Thymus (tissue), 11 donors: ENCODE data around the gene MRPL19. TPM values are rescaled to one million over a fixed set of nuclear protein-coding genes. Genes with fewer than 3 reads are reported as not detected.
"Not testable (repeated sequence)": the region's sequence is repeated elsewhere in the genome, so short reads cannot be mapped to it uniquely, and the experiment has no call there.

Source experiments
- DNase-seq, 9 donors: peaks; one replicate each; pipeline ENCODE4 v3.0.0-alpha.2; 2013; ENCODE audit warnings: low spot score in 9 of 9, low read depth in 6 of 9, missing footprints in 1 of 9
- H3K27ac ChIP-seq, 2 donors: one replicate each; pipeline ENCODE4 v1.5.1; 2013; ENCODE audit warnings: control low read depth in 1 of 2, low read depth in 1 of 2, low read length in 1 of 2, mild to moderate bottlenecking in 1 of 2, moderate library complexity in 1 of 2
- H3K27me3 ChIP-seq, 2 donors: one replicate each; pipeline ENCODE4 v1.5.1; 2013; ENCODE audit warnings: low read length in 1 of 2; ENCODE audit not compliant: control insufficient read depth in 2 of 2, insufficient read depth in 1 of 2
- H3K36me3 ChIP-seq, 2 donors: one replicate each; pipeline ENCODE4 v1.5.1; 2013; ENCODE audit warnings: low read length in 1 of 2, mild to moderate bottlenecking in 1 of 2, moderate library complexity in 1 of 2; ENCODE audit not compliant: control insufficient read depth in 2 of 2, insufficient read depth in 2 of 2
- H3K4me1 ChIP-seq, 2 donors: one replicate each; pipeline ENCODE4 v1.5.1; 2013; ENCODE audit warnings: low read length in 2 of 2; ENCODE audit not compliant: control insufficient read depth in 2 of 2, insufficient read depth in 2 of 2
- H3K4me3 ChIP-seq, 2 donors: one replicate each; pipeline ENCODE4 v1.5.1; 2013; ENCODE audit warnings: low read length in 2 of 2, control low read depth in 1 of 2, mild to moderate bottlenecking in 1 of 2
- H3K9me3 ChIP-seq, 2 donors: one replicate each; pipeline ENCODE4 v1.5.1; 2013; ENCODE audit warnings: low read length in 1 of 2, mild to moderate bottlenecking in 1 of 2; ENCODE audit not compliant: control insufficient read depth in 2 of 2, insufficient read depth in 1 of 2
- WGBS: extraction: QIAGEN DNeasy Blood & Tissue Kit; methylation state at CpG from one replicate; pipeline ENCODE4 v1.1.7; 2013; 5-methylcytosine and 5-hydroxymethylcytosine counted together
- polyA plus RNA-seq: library from polyadenylated mRNA; stranded (reverse); fragments of 200-250 nt; gene quantifications from one replicate; pipeline ENCODE4 v1.2.3, GENCODE V29; 2013
- total RNA-seq: library from RNA; stranded (reverse); fragments of 120-200 nt; gene quantifications from one replicate; pipeline ENCODE4 v1.2.4, GENCODE V29; 2013
- donor health status: healthy.

MRPL19 gene
- total and polyA plus RNA-seq, 2 donors: 15.0 to 37.3 TPM

- Histone ChIP-seq H3K4me1 (no peaks in the 10 kb centered on the region), H3K36me3 (peaks cover 3 to 35% of the 10 kb centered on the region in 2 donors), H3K27me3 (no peaks in the 10 kb centered on the region), H3K4me3 (no peak overlapping the region), H3K27ac (no peak overlapping the region), H3K9me3 (no peaks in the 10 kb centered on the region)
- 97% methylated on average over 2 of the region's 2 CpGs for WGBS
- no peak for DNase-seq
Observed at GRCh38 chr2:75667884-75668283, 21.3 kb downstream of the MRPL19 start.

- H3K9me3 ChIP-seq: not testable (repeated sequence)
Observed at GRCh38 chr2:75675423-75675822, 28.8 kb downstream of the MRPL19 start.

GRCh38 chr2:75675908-75676307 is 29.3 kb downstream of the MRPL19 start:
- Histone ChIP-seq H3K4me3 (no peak overlapping the region), H3K27me3 (no peaks in the 10 kb centered on the region), H3K27ac (no peak overlapping the region), H3K9me3 (no peaks in the 10 kb centered on the region), H3K36me3 (peaks cover 0 to 19% of the 10 kb centered on the region in 2 donors), H3K4me1 (no peaks in the 10 kb centered on the region)
- 99% methylated on average over 3 of the region's 3 CpGs for WGBS
- no peak for DNase-seq

More at GRCh38 chr2:75675423-75675822, 28.8 kb downstream of the MRPL19 start:
- WGBS: 95% methylated on average over 4 of the region's 4 CpGs
- H3K27ac ChIP-seq, DNase-seq, H3K4me1 ChIP-seq, H3K27me3 ChIP-seq, H3K4me3 ChIP-seq: not testable (repeated sequence)
- H3K36me3 ChIP-seq: peaks cover 2 to 17% of the 10 kb centered on the region in 2 donors

- peaks cover 0 to 16% of the 10 kb centered on the region in 2 donors for H3K36me3 ChIP-seq
- WGBS: 98% methylated on average over 3 of the region's 3 CpGs
Observed at GRCh38 chr2:75676464-75676863, 29.9 kb downstream of the MRPL19 start.

GRCh38 chr2:75679556-75679955 is 33.0 kb downstream of the MRPL19 start:
- H3K4me3 ChIP-seq: no peak overlapping the region
- H3K9me3 ChIP-seq: no peaks in the 10 kb centered on the region
- H3K36me3 ChIP-seq: peaks cover 0 to 17% of the 10 kb centered on the region in 2 donors
- no peaks in the 10 kb centered on the region for H3K27me3 ChIP-seq
- no peak overlapping the region for H3K27ac ChIP-seq
- 95% methylated on average over 1 of the region's 1 CpG for WGBS
- no peak for DNase-seq
- H3K4me1 ChIP-seq: no peaks in the 10 kb centered on the region

More at GRCh38 chr2:75676464-75676863, 29.9 kb downstream of the MRPL19 start:
- no peak for DNase-seq
- no peaks in the 10 kb centered on the region for H3K9me3 ChIP-seq
- H3K27me3 ChIP-seq: no peaks in the 10 kb centered on the region
- H3K4me3 ChIP-seq: no peak overlapping the region
- H3K4me1 ChIP-seq: no peaks in the 10 kb centered on the region
- no peak overlapping the region for H3K27ac ChIP-seq

GRCh38 chr2:75680402-75680801 is 33.8 kb downstream of the MRPL19 start:
- no peak for DNase-seq
- Histone ChIP-seq H3K4me1 (no peaks in the 10 kb centered on the region), H3K27ac (no peak overlapping the region), H3K36me3 (peaks cover 0 to 21% of the 10 kb centered on the region in 2 donors), H3K4me3 (no peak overlapping the region), H3K27me3 (no peaks in the 10 kb centered on the region), H3K9me3 (no peaks in the 10 kb centered on the region)
- 96% methylated on average over 1 of the region's 1 CpG for WGBS

- H3K4me1 ChIP-seq, H3K27me3 ChIP-seq, H3K4me3 ChIP-seq, H3K27ac ChIP-seq, DNase-seq, H3K9me3 ChIP-seq: not testable (repeated sequence)
- WGBS: over 99% methylated on average over 5 of the region's 5 CpGs
- peaks cover 11 to 34% of the 10 kb centered on the region in 2 donors for H3K36me3 ChIP-seq
Observed at GRCh38 chr2:75683430-75683829, 36.8 kb downstream of the MRPL19 start.

- WGBS: 95% methylated on average over 1 of the region's 1 CpG
- Histone ChIP-seq H3K27ac (no peak overlapping the region), H3K9me3 (no peaks in the 10 kb centered on the region), H3K4me1 (no peaks in the 10 kb centered on the region), H3K4me3 (no peak overlapping the region), H3K27me3 (no peaks in the 10 kb centered on the region), H3K36me3 (peaks cover 14 to 44% of the 10 kb centered on the region in 2 donors)
- DNase-seq: no peak
Observed at GRCh38 chr2:75688196-75688595, 41.6 kb downstream of the MRPL19 start.

GRCh38 chr2:75698918-75699317 is 52.3 kb downstream of the MRPL19 start:
- Histone ChIP-seq H3K27me3 (no peaks in the 10 kb centered on the region), H3K4me3 (no peak overlapping the region), H3K27ac (no peak overlapping the region), H3K36me3 (peaks cover 12 to 38% of the 10 kb centered on the region in 2 donors), H3K4me1 (no peaks in the 10 kb centered on the region), H3K9me3 (no peaks in the 10 kb centered on the region)
- no peak for DNase-seq
- WGBS: 96% methylated on average over 2 of the region's 2 CpGs

- H3K36me3 ChIP-seq: peaks cover 16 to 47% of the 10 kb centered on the region in 2 donors
- H3K27me3 ChIP-seq: no peaks in the 10 kb centered on the region
- no peak overlapping the region for H3K4me3 ChIP-seq
- no peaks in the 10 kb centered on the region for H3K9me3 ChIP-seq
- no peak overlapping the region for H3K27ac ChIP-seq
- DNase-seq: no peak
- WGBS: 98% methylated on average over 4 of the region's 4 CpGs
- no peaks in the 10 kb centered on the region for H3K4me1 ChIP-seq
Observed at GRCh38 chr2:75702593-75702992, 56.0 kb downstream of the MRPL19 start.
